H1 (cell line): ENCODE data around the gene SLX4IP. TPM values are rescaled to one million over a fixed set of nuclear protein-coding genes. Genes with fewer than 3 reads are reported as not detected.

Experiments used
- CTCF ChIA-PET: fragments of 300-600 bp; sonication (Branson Sonifier 250); formaldehyde crosslinking; loops from one replicate; lab custom pipeline; 2021; ENCODE audit not compliant: partially characterized antibody; lab: Charles Lee
- POLR2A ChIA-PET: fragments of 300-600 bp; sonication (Branson Sonifier 250); formaldehyde crosslinking; loops from one replicate; lab custom pipeline; 2021; ENCODE audit warnings: inconsistent platforms; ENCODE audit not compliant: partially characterized antibody; lab: Charles Lee
- DNase-seq, 2 experiments: peaks; one replicate each; pipeline versions ENCODE4 v3.0.0 to v3.0.0-alpha.2; 2010 to 2022; ENCODE audit warnings: low spot score in 2 of 2, low read depth in 1 of 2, mixed read lengths in 1 of 2
- FAIRE-seq: peaks from 2 replicates; lab custom pipeline; 2011; peaks lifted over from hg19 to GRCh38; lab: Jason Lieb, UNC
- H2AFZ ChIP-seq: 2 replicates; pipeline ENCODE4 v1.8.1; 2012; ENCODE audit warnings: low read length, inconsistent platforms
- H2AK5ac ChIP-seq: 2 replicates; pipeline ENCODE4 v1.6.1; 2013; ENCODE audit warnings: low read depth, low read length
- H2BK120ac ChIP-seq: replicated peaks from 2 replicates; pipeline ENCODE3; 2013; ENCODE audit warnings: low read depth, low read length, inconsistent platforms
- H2BK12ac ChIP-seq: 2 replicates; pipeline ENCODE4 v1.6.1; 2013; ENCODE audit warnings: low read depth, low read length
- H2BK15ac ChIP-seq: 2 replicates; pipeline ENCODE4 v1.6.1; 2013; ENCODE audit warnings: low read length
- H2BK20ac ChIP-seq: 2 replicates; pipeline ENCODE4 v1.6.1; 2013; ENCODE audit warnings: low read length
- H2BK5ac ChIP-seq: 2 replicates; pipeline ENCODE4 v1.6.1; 2013; ENCODE audit warnings: low read depth, low read length
- H3K14ac ChIP-seq: 2 replicates; pipeline ENCODE4 v1.6.1; 2013; ENCODE audit warnings: inconsistent platforms; ENCODE audit not compliant: insufficient read length
- H3K18ac ChIP-seq: 2 replicates; pipeline ENCODE4 v1.6.1; 2013; ENCODE audit warnings: low read length; ENCODE audit errors: extremely low read depth
- H3K23ac ChIP-seq: 2 replicates; pipeline ENCODE4 v1.6.1; 2013; ENCODE audit warnings: inconsistent platforms; ENCODE audit not compliant: insufficient read length
- H3K23me2 ChIP-seq: 2 replicates; pipeline ENCODE4 v1.6.1; 2013; ENCODE audit warnings: low read depth, low read length
- H3K27ac ChIP-seq: 2 replicates; pipeline ENCODE4 v1.6.1; 2011; ENCODE audit warnings: low read depth, low read length, inconsistent platforms
- H3K27me3 ChIP-seq, 4 experiments: replicated peaks in 1 of 4; 1 replicate in 1 of 4; 2 replicates in 3 of 4; pipeline versions ENCODE4 v1.6.1 to v1.8.1; 2011 to 2013; ENCODE audit warnings: low read length in 3 of 4, mild to moderate bottlenecking in 3 of 4, inconsistent platforms in 2 of 4, mixed read lengths in 2 of 4, moderate library complexity in 1 of 4; ENCODE audit not compliant: control insufficient read depth in 3 of 4, insufficient read depth in 3 of 4; ENCODE audit errors: extremely low read depth in 1 of 4
- H3K36me3 ChIP-seq, 4 experiments: 2 replicates each; pipeline versions ENCODE4 v1.6.1 to v1.8.1; 2011 to 2013; ENCODE audit warnings: mild to moderate bottlenecking in 4 of 4, low read length in 3 of 4, moderate library complexity in 2 of 4, control low read depth in 1 of 4, inconsistent platforms in 1 of 4; ENCODE audit not compliant: insufficient read depth in 4 of 4, control insufficient read depth in 2 of 4
- H3K4ac ChIP-seq: replicated peaks from 2 replicates; pipeline ENCODE3; 2013; ENCODE audit warnings: low read length, low read depth, mixed read lengths, inconsistent platforms; ENCODE audit not compliant: insufficient read length
- H3K4me1 ChIP-seq, 4 experiments: replicated peaks in 1 of 4; 1 replicate in 1 of 4; 2 replicates in 3 of 4; pipeline versions ENCODE4 v1.6.1 to v1.8.1; 2011 to 2013; ENCODE audit warnings: low read length in 3 of 4, inconsistent platforms in 2 of 4, mixed read lengths in 1 of 4; ENCODE audit not compliant: insufficient read depth in 4 of 4, control insufficient read depth in 3 of 4
- H3K4me2 ChIP-seq, 2 experiments: 2 replicates each; pipeline versions ENCODE4 v1.6.1 to v1.8.1; 2011 to 2013; ENCODE audit warnings: low read depth in 2 of 2, low read length in 2 of 2, control low read depth in 1 of 2, inconsistent platforms in 1 of 2, mild to moderate bottlenecking in 1 of 2; ENCODE audit not compliant: insufficient read depth in 1 of 2
- H3K4me3 ChIP-seq, 4 experiments: fragments of 200-600, 300-600 bp in 1 of 4; sonication (generic), shearing (Covaris generic), sonication (Bioruptor Twin) in 1 of 4; 2 replicates each; pipeline versions ENCODE4 v1.5.1 to v1.8.1; 2011 to 2016; ENCODE audit warnings: low read length in 4 of 4, low read depth in 3 of 4, control low read depth in 2 of 4, inconsistent platforms in 2 of 4, mild to moderate bottlenecking in 2 of 4, mixed read lengths in 1 of 4, moderate library complexity in 1 of 4; ENCODE audit not compliant: insufficient read depth in 2 of 4; ENCODE audit errors: extremely low read depth in 1 of 4
- H3K56ac ChIP-seq: replicated peaks from 2 replicates; pipeline ENCODE3; 2013; ENCODE audit warnings: low read depth, mild to moderate bottlenecking, mixed read lengths, low read length, inconsistent platforms; ENCODE audit not compliant: insufficient read length
- H3K79me1 ChIP-seq: 2 replicates; pipeline ENCODE4 v1.6.1; 2013; ENCODE audit warnings: low read depth, low read length, control low read depth
- H3K79me2 ChIP-seq, 2 experiments: 2 replicates each; pipeline versions ENCODE4 v1.6.1 to v1.8.1; 2012 to 2013; ENCODE audit warnings: low read length in 2 of 2, mild to moderate bottlenecking in 2 of 2, inconsistent platforms in 1 of 2; ENCODE audit not compliant: insufficient read depth in 2 of 2, control insufficient read depth in 1 of 2
- H3K9ac ChIP-seq, 4 experiments: replicated peaks in 1 of 4; 1 replicate in 1 of 4; 2 replicates in 3 of 4; pipeline versions ENCODE4 v1.6.1 to v1.8.1; 2011 to 2013; ENCODE audit warnings: low read depth in 3 of 4, low read length in 3 of 4, control low read depth in 2 of 4, mild to moderate bottlenecking in 2 of 4, moderate library complexity in 2 of 4, inconsistent platforms in 1 of 4; ENCODE audit errors: extremely low read depth in 1 of 4
- H3K9me3 ChIP-seq, 2 experiments: 2 replicates each; pipeline versions ENCODE4 v1.6.1 to v1.8.1; 2012 to 2013; ENCODE audit warnings: mild to moderate bottlenecking in 2 of 2, moderate library complexity in 2 of 2, control low read depth in 1 of 2, inconsistent platforms in 1 of 2, low read depth in 1 of 2, low read length in 1 of 2, mixed read lengths in 1 of 2; ENCODE audit not compliant: insufficient read depth in 2 of 2
- H4K20me1 ChIP-seq, 2 experiments: replicated peaks in 1 of 2; 2 replicates each; pipeline versions ENCODE3 to v1.8.1; 2011 to 2013; ENCODE audit warnings: inconsistent platforms in 2 of 2, low read length in 2 of 2, mild to moderate bottlenecking in 1 of 2; ENCODE audit not compliant: insufficient read depth in 2 of 2, control insufficient read depth in 1 of 2
- H4K5ac ChIP-seq: 2 replicates; pipeline ENCODE4 v1.6.1; 2013; ENCODE audit warnings: low read length, low read depth, mixed read lengths, inconsistent platforms; ENCODE audit not compliant: insufficient read length
- H4K8ac ChIP-seq: 2 replicates; pipeline ENCODE4 v1.8.0; 2013; ENCODE audit warnings: mild to moderate bottlenecking, moderate library complexity, low read length, inconsistent platforms; ENCODE audit not compliant: insufficient read depth; ENCODE audit errors: extremely low read depth
- H4K91ac ChIP-seq: replicated peaks from 2 replicates; pipeline ENCODE3; 2013; ENCODE audit warnings: low read length, mixed read lengths, inconsistent platforms; ENCODE audit not compliant: insufficient read length
- CEBPB ChIP-seq: IDR thresholded peaks from 2 replicates; pipeline ENCODE4 v1.6.1; 2012; ENCODE audit warnings: low read depth, low read length
- CHD1 ChIP-seq: IDR thresholded peaks from 2 replicates; pipeline ENCODE4 v1.6.1; 2012; ENCODE audit warnings: low read depth, low read length, improper control_type of control experiment
- RAD21 ChIP-seq, 2 experiments: IDR thresholded peaks in 1 of 2; conservative IDR thresholded peaks in 1 of 2; 2 replicates each; pipeline ENCODE4 v1.6.1; 2011; ENCODE audit warnings: low read depth in 2 of 2, low read length in 2 of 2, improper control_type of control experiment in 1 of 2, inconsistent platforms in 1 of 2, mild to moderate bottlenecking in 1 of 2, moderate library complexity in 1 of 2
- RFX5 ChIP-seq: IDR thresholded peaks from 2 replicates; pipeline ENCODE4 v1.6.1; 2011; ENCODE audit warnings: low read depth, low read length, improper control_type of control experiment, borderline replicate concordance
- WGBS, 2 experiments: shearing (Covaris generic) in 1 of 2; methylation state at CpG; one replicate each; pipeline versions ENCODE4 v1.1.6 to v1.1.7; 2013 to 2015; ENCODE audit warnings: low lambda C conversion rate in 2 of 2, mixed read lengths in 2 of 2, inconsistent platforms in 1 of 2, low coverage in 1 of 2, missing lambda C conversion rate in 1 of 2; ENCODE audit not compliant: insufficient replicate concordance in 2 of 2, insufficient coverage in 1 of 2, insufficient read length in 1 of 2; ENCODE audit errors: extremely low coverage in 1 of 2, missing lambda C conversion rate in 1 of 2; 5-methylcytosine and 5-hydroxymethylcytosine counted together
- polyA plus RNA-seq, 7 experiments: library from polyadenylated mRNA; depleted of rRNA in 3 of 7; stranded (reverse) in 5 of 7; unstranded in 2 of 7; fragments of >200 nt in 5 of 7; fragments of 200-250 nt in 2 of 7; gene quantifications; 1 replicate in 5 of 7; 2 replicates in 1 of 7; 4 replicates in 1 of 7; pipeline versions ENCODE4 v1.2.1 to v1.2.3, GENCODE V29; 2011 to 2013; ENCODE audit warnings: missing spikeins in 2 of 7, mixed read lengths in 2 of 7
- total RNA-seq: library from RNA; stranded (reverse); fragmentation: NEBNext Ultra II Directional; extraction: Animal tissue kit (Norgen Biotek cat#: 25700); gene quantifications from 2 replicates; pipeline ENCODE4 v1.2.1, GENCODE V29; 2021

SLX4IP gene
- total and polyA plus RNA-seq, 2 of the 8 experiments (the other 6 are each of a cell fraction or from before 2014, with no cell fraction given) = 2.4 to 8.7 TPM

DNA sequence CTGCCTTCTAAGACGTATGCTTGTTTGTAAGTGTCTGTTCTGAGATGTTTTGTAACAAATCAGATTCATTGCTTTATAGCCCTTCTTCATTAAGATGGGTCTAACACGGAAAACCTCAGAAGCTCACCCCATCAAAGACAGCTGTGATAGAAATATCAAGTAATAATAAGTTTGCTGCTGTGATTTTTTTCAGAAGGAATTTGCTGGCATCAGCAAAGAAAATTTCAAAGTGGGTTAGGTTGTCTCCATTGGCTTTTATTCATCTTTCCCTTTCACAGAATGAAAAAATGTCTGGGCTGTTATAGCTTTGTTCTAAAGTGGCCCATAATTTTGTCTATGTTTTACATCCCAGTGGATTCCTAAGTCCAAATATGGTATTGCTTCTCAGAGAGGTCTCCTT lies 81.4 kb downstream of the SLX4IP start:
- Histone ChIP-seq H3K27me3 (no peaks in the 10 kb centered on the region), H2BK20ac (no peak overlapping the region), H4K91ac (no peak overlapping the region), H2BK5ac (no peak overlapping the region), H3K9ac (no peak overlapping the region), H3K79me2 (peaks cover 0 to 6% of the 10 kb centered on the region in 2 experiments; a peak in 1 of 4 replicates), H2AK5ac (no peak overlapping the region), H3K4ac (no peak overlapping the region), H3K9me3 (no peaks in the 10 kb centered on the region), H3K4me1 (peaks cover 0 to 6% (median 2%) of the 10 kb centered on the region in 4 experiments; a peak in 3 of 7 replicates), H3K14ac (no peak overlapping the region), H3K23me2 (no peaks in the 10 kb centered on the region), H3K4me2 (no peak overlapping the region), H2AFZ (no peak overlapping the region), H4K20me1 (no peaks in the 10 kb centered on the region), H3K23ac (no peak overlapping the region), H3K79me1 (no peaks in the 10 kb centered on the region; the same call in 1 of the 2 replicates), H2BK120ac (no peak overlapping the region), H3K18ac (no peak overlapping the region), H3K36me3 (no peaks in the 10 kb centered on the region), H3K56ac (no peak overlapping the region), H4K5ac (no peak overlapping the region), H2BK12ac (no peak overlapping the region), H4K8ac (no peak overlapping the region), H2BK15ac (no peak overlapping the region), H3K27ac (no peak overlapping the region), H3K4me3 (no peak overlapping the region)
- POLR2A ChIA-PET = interaction anchor here (0.7 kb wide), 1 partner anchor 20 kb away, joined by 3 read pairs; no protein-coding TSS in a partner anchor
- 47% methylated on average over 2 of the region's 2 CpGs; no CpG with 5 or more reads in 1 of the 2 experiments for WGBS, 2 experiments
- FAIRE-seq = no peak
- CTCF ChIA-PET = interaction anchor here (1.6 to 4.5 kb wide), 3 partner anchors 8 to 19 kb away, joined by 4 to 19 read pairs (median 17); no protein-coding TSS in a partner anchor
- DNase-seq = no peak
- no peak for TF ChIP-seq RFX5
- no peak for TF ChIP-seq RAD21 (IDR thresholded peaks at IDR 0.05 in 1 of 2, conservative IDR thresholded peaks at IDR 0.05 in 1 of 2; ENCODE audit: low read depth in 2 of 2, low read length in 2 of 2)
- no peak for TF ChIP-seq CHD1
- no peak for TF ChIP-seq CEBPB
